Sigmoid colon (tissue), 7 donors: ENCODE data around the gene MAP2K2. TPM values are rescaled to one million over a fixed set of nuclear protein-coding genes. Genes with fewer than 3 reads are reported as not detected.

ENCODE experiments used
- DNase-seq: peaks from one replicate; pipeline ENCODE4 v3.0.0-alpha.2; 2019
- H3K27ac ChIP-seq, 4 donors: fragments of 200-600 bp; sonication (generic); one replicate each; pipeline ENCODE4 v1.5.1; 2016 to 2019; ENCODE audit warnings: mild to moderate bottlenecking in 1 of 4
- H3K27me3 ChIP-seq, 3 donors: fragments of 200-600 bp; sonication (generic); one replicate each; pipeline ENCODE4 v1.5.1; 2019; ENCODE audit warnings: mild to moderate bottlenecking in 1 of 3
- H3K36me3 ChIP-seq, 4 donors: fragments of 200-600 bp; sonication (generic); one replicate each; pipeline ENCODE4 v1.5.1; 2016 to 2019
- H3K4me1 ChIP-seq, 4 donors: fragments of 200-600 bp; sonication (generic); one replicate each; pipeline ENCODE4 v1.5.1; 2017 to 2019
- H3K4me3 ChIP-seq, 4 donors: fragments of 200-600 bp; sonication (generic); one replicate each; pipeline ENCODE4 v1.5.1; 2017 to 2019; ENCODE audit warnings: mild to moderate bottlenecking in 2 of 4, moderate library complexity in 1 of 4
- H3K9me3 ChIP-seq, 4 donors: fragments of 200-600 bp in 3 of 4; sonication (generic) in 3 of 4; one replicate each; pipeline versions ENCODE4 v1.5.1 to v1.6.1; 2013 to 2019
- CTCF ChIP-seq, 4 experiments: fragments of 450-650 bp in 3 of 4; fragments of 200-600 bp in 1 of 4; IDR thresholded peaks; one replicate each; pipeline ENCODE4 v1.5.1; 2016 to 2019; ENCODE audit warnings: antibody characterized with exemption in 4 of 4, mild to moderate bottlenecking in 3 of 4, moderate library complexity in 2 of 4
- EP300 ChIP-seq, 4 donors: sonication (generic); formaldehyde crosslinking; IDR thresholded peaks; one replicate each; pipeline ENCODE4 v1.6.1; 2017; ENCODE audit warnings: antibody characterized with exemption in 4 of 4
- POLR2A ChIP-seq, 2 donors: fragments of 450-650 bp; IDR thresholded peaks; one replicate each; pipeline ENCODE4 v1.6.1; 2016; ENCODE audit warnings: antibody characterized with exemption in 2 of 2, mild to moderate bottlenecking in 2 of 2, moderate library complexity in 2 of 2
- POLR2AphosphoS5 ChIP-seq, 4 donors: sonication (generic); formaldehyde crosslinking; IDR thresholded peaks; one replicate each; pipeline ENCODE4 v1.6.1; 2017; ENCODE audit warnings: antibody characterized with exemption in 4 of 4
- WGBS, 2 donors: extraction: QIAGEN DNeasy Blood & Tissue Kit; methylation state at CpG; one replicate each; pipeline ENCODE4 v1.1.7; 2013; 5-methylcytosine and 5-hydroxymethylcytosine counted together
- intact Hi-C: fragments of 100-400 bp; cut with DNase I; formaldehyde crosslinking; loops from one replicate; pipeline ENCODE4 v1.15.1; 2023
- polyA plus RNA-seq, 3 donors: library from polyadenylated mRNA; stranded (reverse); fragments of 200-250 nt; gene quantifications; one replicate each; pipeline ENCODE4 v1.2.3, GENCODE V29; 2013
- total RNA-seq, 4 donors: library from RNA; depleted of rRNA; stranded (reverse); fragments of >200 nt; gene quantifications; one replicate each; pipeline ENCODE4 v1.1.0, GENCODE V29; 2016
- donor health status: healthy with polysubstance abuse.
- donor health status: Bipolar disorder and iron deficiency.
- donor health status: healthy.

The MAP2K2 gene
- total and polyA plus RNA-seq, 7 donors = 48.2 to 278 (median 76.4) TPM

- peaks cover 0 to 92% (median 50%) of the 10 kb centered on the region in 4 donors for H3K36me3 ChIP-seq
- H3K4me3 ChIP-seq = no peak overlapping the region
- H3K9me3 ChIP-seq = no peaks in the 10 kb centered on the region
- H3K4me1 ChIP-seq = peaks cover 0 to 20% (median 8%) of the 10 kb centered on the region in 4 donors
- 59 to 83% methylated on average over 35 of the region's 35 CpGs for WGBS, 2 donors
- DNase-seq = no peak
- intact Hi-C loops = no loop called here
- no peak for TF ChIP-seq CTCF (IDR thresholded peaks at IDR 0.05)
- no peak for TF ChIP-seq EP300 (IDR thresholded peaks at IDR 0.05)
- H3K27ac ChIP-seq = no peak overlapping the region
- no peaks in the 10 kb centered on the region for H3K27me3 ChIP-seq
These were observed 14.9 kb downstream of the MAP2K2 start for GRCh38 chr19:4108767-4109625.

DNA sequence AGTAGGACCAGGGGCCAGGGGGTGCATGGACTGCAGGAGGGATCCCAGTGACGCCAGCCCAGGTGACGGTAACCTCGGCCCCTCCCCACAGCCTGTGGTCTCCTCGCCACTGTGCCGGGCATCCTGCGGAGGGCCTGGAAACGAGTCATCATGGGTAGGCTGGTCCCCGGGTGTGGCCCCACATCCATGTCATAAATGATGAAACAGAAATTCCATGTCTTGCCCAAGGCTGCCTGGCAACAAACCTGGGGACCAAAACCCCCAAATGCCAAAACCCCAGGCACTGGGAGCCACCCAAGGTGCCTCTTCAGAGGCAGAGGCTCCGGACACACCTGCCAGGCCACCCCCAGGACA lies 20.9 kb downstream of the MAP2K2 start:
- intact Hi-C loops = no loop called here
- Histone ChIP-seq H3K4me3 (no peak overlapping the region), H3K27me3 (no peaks in the 10 kb centered on the region), H3K4me1 (no peaks in the 10 kb centered on the region), H3K36me3 (peaks cover 17 to 94% (median 58%) of the 10 kb centered on the region in 4 donors), H3K9me3 (no peaks in the 10 kb centered on the region), H3K27ac (no peak overlapping the region)
- DNase-seq = no peak
- 79 to 87% methylated on average over 9 of the region's 9 CpGs for WGBS, 2 donors
- no peak for TF ChIP-seq EP300 (IDR thresholded peaks at IDR 0.05)
- no peak for TF ChIP-seq POLR2A (IDR thresholded peaks at IDR 0.05)
- TF ChIP-seq POLR2AphosphoS5 (IDR thresholded peaks at IDR 0.05) = no peak
- TF ChIP-seq CTCF (IDR thresholded peaks at IDR 0.05) = no peak

GRCh38 chr19:4102339-4103079 lies 21.4 kb downstream of the MAP2K2 start:
- no peak for DNase-seq

DNA sequence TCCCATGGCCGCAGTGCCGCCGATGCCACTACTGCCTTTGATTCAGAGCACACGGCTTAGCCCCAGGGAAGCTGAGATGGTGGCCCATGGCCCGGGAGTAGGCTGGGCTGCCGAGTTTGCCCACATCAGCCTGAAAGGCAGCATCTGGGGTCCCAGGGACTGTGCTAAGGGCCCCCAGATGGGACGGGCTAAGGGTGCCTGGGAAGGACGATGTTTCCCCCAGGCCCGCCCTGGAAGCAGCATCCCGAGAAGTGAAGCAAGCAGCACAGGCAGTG lies 22.5 kb downstream of the MAP2K2 start:
- intact Hi-C loops = no loop called here
- TF ChIP-seq POLR2AphosphoS5 (IDR thresholded peaks at IDR 0.05) = no peak
- TF ChIP-seq EP300 (IDR thresholded peaks at IDR 0.05) = no peak
- TF ChIP-seq POLR2A (IDR thresholded peaks at IDR 0.05) = no peak
- no peak for TF ChIP-seq CTCF (IDR thresholded peaks at IDR 0.05)

More at GRCh38 chr19:4102339-4103079, 21.4 kb downstream of the MAP2K2 start:
- no peaks in the 10 kb centered on the region for H3K9me3 ChIP-seq
- H3K4me3 ChIP-seq = no peak overlapping the region
- TF ChIP-seq POLR2A (IDR thresholded peaks at IDR 0.05) (no peak), EP300 (IDR thresholded peaks at IDR 0.05) (no peak), POLR2AphosphoS5 (IDR thresholded peaks at IDR 0.05) (no peak), CTCF (IDR thresholded peaks at IDR 0.05) (no peak)
- intact Hi-C loops = no loop called here
- H3K4me1 ChIP-seq = no peaks in the 10 kb centered on the region
- no peak overlapping the region for H3K27ac ChIP-seq
- H3K36me3 ChIP-seq = peaks cover 17 to 93% (median 52%) of the 10 kb centered on the region in 4 donors
- WGBS, 2 donors = 92 to 93% methylated on average over 53 of the region's 53 CpGs
- H3K27me3 ChIP-seq = no peaks in the 10 kb centered on the region

More for the DNA sequence above, 22.5 kb downstream of the MAP2K2 start:
- no peak overlapping the region for H3K4me3 ChIP-seq
- H3K27ac ChIP-seq = no peak overlapping the region
- DNase-seq = no peak
- no peaks in the 10 kb centered on the region for H3K27me3 ChIP-seq
- H3K4me1 ChIP-seq = no peaks in the 10 kb centered on the region
- H3K36me3 ChIP-seq = peaks cover 17 to 88% (median 50%) of the 10 kb centered on the region in 4 donors
- H3K9me3 ChIP-seq = no peaks in the 10 kb centered on the region
- 95 to 97% methylated on average over 10 of the region's 10 CpGs for WGBS, 2 donors
